Endothelial cell of umbilical vein (primary cell): ENCODE results near the gene MTSS2. TPM values are rescaled to one million over a fixed set of nuclear protein-coding genes. Genes with fewer than 3 reads are reported as not detected.

Source experiments
- BruUV-seq: library from RNA; stranded (reverse); fragments of 400-500 nt; replicated peaks from 2 replicates; lab custom pipeline; 2021; lab: Mats Ljungman, UMichigan
- CTCF ChIA-PET: fragments of 300-600, 350-600 bp; sonication (Branson Sonifier 250); formaldehyde crosslinking; loops from one replicate; lab custom pipeline; 2021; ENCODE audit warnings: antibody characterized with exemption, inconsistent platforms; lab: Charles Lee
- POLR2A ChIA-PET: fragments of 300-600, 350-600 bp; sonication (Branson Sonifier 250); formaldehyde crosslinking; loops from one replicate; lab custom pipeline; 2021; ENCODE audit warnings: antibody characterized with exemption, inconsistent platforms; lab: Charles Lee
- DNase-seq: peaks from one replicate; pipeline ENCODE4 v3.0.0-alpha.2; 2011; ENCODE audit warnings: low read depth, low spot score
- FAIRE-seq: peaks from 2 replicates; lab custom pipeline; 2011; peaks lifted over from hg19 to GRCh38; lab: Jason Lieb, UNC
- H2AFZ ChIP-seq: 2 replicates; pipeline ENCODE4 v1.6.0; 2012; ENCODE audit warnings: low read depth, low read length, control low read depth, inconsistent platforms
- H3K27ac ChIP-seq: 2 replicates; pipeline ENCODE4 v1.5.1; 2011; ENCODE audit warnings: low read depth, mild to moderate bottlenecking, control low read depth, low read length, moderate library complexity; ENCODE audit not compliant: insufficient read depth
- H3K27me3 ChIP-seq, 2 experiments: 2 replicates each; pipeline versions ENCODE4 v1.6.0 to v1.6.1; 2011; ENCODE audit warnings: low read length in 2 of 2, mixed read lengths in 1 of 2; ENCODE audit not compliant: control insufficient read depth in 2 of 2, insufficient read depth in 2 of 2
- H3K36me3 ChIP-seq, 2 experiments: 2 replicates in 1 of 2; 3 replicates in 1 of 2; pipeline ENCODE4 v1.5.1; 2011; ENCODE audit warnings: low read length in 2 of 2, mild to moderate bottlenecking in 1 of 2, moderate library complexity in 1 of 2; ENCODE audit not compliant: control insufficient read depth in 2 of 2, insufficient read depth in 2 of 2; ENCODE audit errors: extremely low read depth in 1 of 2
- H3K4me1 ChIP-seq: 3 replicates; pipeline ENCODE4 v1.5.1; 2011; ENCODE audit warnings: mild to moderate bottlenecking, low read length; ENCODE audit not compliant: control insufficient read depth, insufficient read depth; ENCODE audit errors: extremely low read depth
- H3K4me2 ChIP-seq: 2 replicates; pipeline ENCODE4 v1.6.1; 2011; ENCODE audit warnings: low read length, control low read depth, mixed read lengths; ENCODE audit not compliant: insufficient read depth
- H3K4me3 ChIP-seq, 3 experiments: fragments of 200-600 bp in 1 of 3; sonication (generic), shearing (Covaris generic) in 1 of 3; replicated peaks in 1 of 3; 2 replicates each; pipeline ENCODE4 v1.5.1; 2011 to 2016; ENCODE audit warnings: control low read depth in 3 of 3, low read length in 3 of 3, mild to moderate bottlenecking in 2 of 3, inconsistent platforms in 1 of 3, low read depth in 1 of 3, moderate library complexity in 1 of 3; ENCODE audit not compliant: insufficient read depth in 1 of 3
- H3K79me2 ChIP-seq: 2 replicates; pipeline ENCODE4 v1.6.0; 2012; ENCODE audit warnings: low read length, inconsistent platforms; ENCODE audit not compliant: control insufficient read depth, insufficient read depth
- H3K9ac ChIP-seq: replicated peaks from 2 replicates; pipeline ENCODE3; 2011; ENCODE audit warnings: low read length, control low read depth; ENCODE audit not compliant: insufficient read depth; ENCODE audit errors: extremely low read depth
- H3K9me1 ChIP-seq: replicated peaks from 3 replicates; pipeline ENCODE4 v1.6.0; 2011; ENCODE audit warnings: mild to moderate bottlenecking, low read length; ENCODE audit not compliant: control insufficient read depth, insufficient read depth; ENCODE audit errors: extremely low read depth
- H3K9me3 ChIP-seq: replicated peaks from 2 replicates; pipeline ENCODE4 v1.5.1; 2012; ENCODE audit warnings: low read length, inconsistent platforms; ENCODE audit not compliant: control insufficient read depth, insufficient read depth
- H4K20me1 ChIP-seq: replicated peaks from 2 replicates; pipeline ENCODE3; 2011; ENCODE audit warnings: mild to moderate bottlenecking, low read length; ENCODE audit not compliant: control insufficient read depth, insufficient read depth; ENCODE audit errors: extremely low read depth
- CTCF ChIP-seq, 2 donors: IDR thresholded peaks; 1 replicate in 1 of 2; 2 replicates in 1 of 2; pipeline ENCODE4 v1.5.1; 2011; ENCODE audit warnings: low read length in 2 of 2, mild to moderate bottlenecking in 2 of 2, moderate library complexity in 2 of 2, control low read depth in 1 of 2, inconsistent platforms in 1 of 2, low read depth in 1 of 2; ENCODE audit not compliant: insufficient read depth in 1 of 2; ENCODE audit errors: extremely low read depth in 1 of 2
- EZH2 ChIP-seq: IDR thresholded peaks from 2 replicates; pipeline ENCODE4 v1.6.1; 2012; ENCODE audit warnings: borderline replicate concordance, low read depth, mild to moderate bottlenecking, moderate library complexity, low read length, inconsistent platforms; ENCODE audit not compliant: severe bottlenecking
- FOS ChIP-seq: IDR thresholded peaks from 2 replicates; pipeline ENCODE4 v1.6.1; 2011; ENCODE audit warnings: mild to moderate bottlenecking, low read length, moderate library complexity, borderline replicate concordance; ENCODE audit not compliant: insufficient read depth
- GATA2 ChIP-seq: IDR thresholded peaks from 2 replicates; pipeline ENCODE4 v1.7.0; 2011; ENCODE audit warnings: low read depth, mild to moderate bottlenecking, moderate library complexity, mixed read lengths, low read length; ENCODE audit not compliant: insufficient read length, insufficient read depth
- JUN ChIP-seq: IDR thresholded peaks from 2 replicates; pipeline ENCODE4 v1.6.1; 2011; ENCODE audit warnings: borderline replicate concordance, low read depth; ENCODE audit not compliant: insufficient read length, insufficient read depth
- MAX ChIP-seq: IDR thresholded peaks from 2 replicates; pipeline ENCODE4 v1.6.1; 2011; ENCODE audit not compliant: insufficient read depth, insufficient read length
- MYC ChIP-seq: IDR thresholded peaks from one replicate; pipeline ENCODE4 v1.6.1; 2011; ENCODE audit warnings: mild to moderate bottlenecking, low read depth, low read length
- POLR2A ChIP-seq: IDR thresholded peaks from 2 replicates; pipeline ENCODE4 v1.6.1; 2012; ENCODE audit warnings: low read depth, mild to moderate bottlenecking, control low read depth, low read length
- POLR2AphosphoS5 ChIP-seq: IDR thresholded peaks from 2 replicates; pipeline ENCODE4 v1.6.1; 2012; ENCODE audit warnings: low read depth, mild to moderate bottlenecking, control low read depth, low read length, moderate library complexity; ENCODE audit not compliant: insufficient read depth
- dilution Hi-C: fragments of 300-500 bp; cut with MboI; formaldehyde crosslinking; loops from one replicate; pipeline ENCODE4 v1.15.0; 2019; ENCODE audit warnings: low sequenced_read_pairs; ENCODE audit not compliant: extremely low pct_ligation_motif_present
- intact Hi-C: fragments of 100-400 bp; cut with micrococcal nuclease; formaldehyde crosslinking; loops from one replicate; pipeline ENCODE4 v1.10.0; 2022
- polyA plus RNA-seq, 4 experiments: library from polyadenylated mRNA; depleted of rRNA in 3 of 4; stranded (reverse) in 3 of 4; unstranded in 1 of 4; fragments of >200 nt; gene quantifications; 2 replicates each; pipeline versions ENCODE4 v1.2.1 to v1.2.3, GENCODE V29; 2011 to 2012; ENCODE audit warnings: missing spikeins in 1 of 4
- total RNA-seq: library from RNA; stranded (reverse); gene quantifications from 2 replicates; pipeline ENCODE4 v1.2.3, GENCODE V29; 2021

Gene MTSS2
- total and polyA plus RNA-seq, 2 donors (not counting 3 experiments of a cell fraction or from before 2014, with no cell fraction given): 38.4 to 42.3 TPM

- H3K27ac ChIP-seq: no peak overlapping the region
- FAIRE-seq (no peak), DNase-seq (no peak)
- no peak overlapping the region for H3K9ac ChIP-seq
- H3K9me1 ChIP-seq: no peaks in the 10 kb centered on the region
- H3K4me1 ChIP-seq: peaks cover 22% of the 10 kb centered on the region
- no peak overlapping the region for H3K4me3 ChIP-seq
- no peaks in the 10 kb centered on the region for H4K20me1 ChIP-seq
- BruUV-seq: no TSS peak
- POLR2A ChIA-PET: no interaction called here
- intact Hi-C loops: no loop called here
- H3K9me3 ChIP-seq: no peaks in the 10 kb centered on the region
- dilution Hi-C loops: no loop called here
- CTCF ChIA-PET: interaction anchor here (1.2 kb wide), 1 partner anchor 26 kb away, joined by 3 read pairs; no protein-coding TSS in a partner anchor
- H3K36me3 ChIP-seq: no peaks in the 10 kb centered on the region
- no peak overlapping the region for H3K4me2 ChIP-seq
- TF ChIP-seq GATA2 (no peak), FOS (no peak), JUN (no peak), POLR2AphosphoS5 (no peak), MAX (no peak), CTCF (IDR thresholded peaks at IDR 0.05; ENCODE audit: extremely low read depth in 1 of 2, insufficient read depth in 1 of 2, low read depth in 1 of 2, low read length in 2 of 2) (no peak), MYC (no peak), EZH2 (no peak), POLR2A (no peak)
- no peaks in the 10 kb centered on the region for H3K79me2 ChIP-seq
- no peaks in the 10 kb centered on the region for H3K27me3 ChIP-seq
- no peak overlapping the region for H2AFZ ChIP-seq
Measured at GRCh38 chr16:70712942-70713341, 27.1 kb upstream of the MTSS2 start.
